ENCODE data around the gene SPATS2L. TPM values are rescaled to one million over a fixed set of nuclear protein-coding genes. Genes with fewer than 3 reads are reported as not detected.
A peak's percentile ranks its signal among the peaks of the same experiment; 100 is the strongest.

Gene SPATS2L
- total and polyA plus RNA-seq, 2 of the 13 experiments (the other 11 are each of a cell fraction or from before 2014, with no cell fraction given): 154 to 212 TPM

- Histone ChIP-seq H3K4me2 (ENCODE audit: low read depth, low read length) (no peak overlapping the region), H3K36me3 (replicated peaks in 1 of 2; ENCODE audit: control insufficient read depth in 1 of 2, insufficient read depth in 2 of 2, low read length in 2 of 2) (peaks cover 39 to 83% of the 10 kb centered on the region in 2 experiments), H3K9ac (ENCODE audit: insufficient read depth, low read depth, low read length) (no peak overlapping the region), H3K27me3 (ENCODE audit: control insufficient read depth in 1 of 2, insufficient read depth in 2 of 2, low read length in 2 of 2) (no peaks in the 10 kb centered on the region), H3K4me3 (replicated peaks in 1 of 3; ENCODE audit: insufficient read depth in 1 of 3, low read depth in 2 of 3, low read length in 3 of 3) (no peak overlapping the region), H3K27ac (ENCODE audit: extremely low read length, insufficient read depth, low read length) (no peak overlapping the region), H3K4me1 (ENCODE audit: insufficient read depth, low read length) (no peaks in the 10 kb centered on the region), H3K79me2 (ENCODE audit: insufficient read depth, low read length) (no peaks in the 10 kb centered on the region), H4K20me1 (ENCODE audit: insufficient read depth, low read length) (no peaks in the 10 kb centered on the region), H3K9me3 (ENCODE audit: low read length) (no peaks in the 10 kb centered on the region), H2AFZ (ENCODE audit: low read length) (no peak overlapping the region)
- intact Hi-C loops (cut with micrococcal nuclease; ENCODE audit: unreplicated experiment): no loop called here
- FAIRE-seq: no peak
- in situ Hi-C loops (cut with HindIII; ENCODE audit: extremely low pct_ligation_motif_present, low pct_unique_long_range_greater_than_20kb): no loop called here
- POLR2A ChIA-PET: no interaction called here
- CTCF ChIA-PET (ENCODE audit: low intra/inter-chr PET ratio, low total read pairs): no interaction called here
- BruUV-seq (replicated peaks): no TSS peak
- 97% methylated on average over 2 of the region's 2 CpGs for WGBS (ENCODE audit: low lambda C conversion rate)
- TF ChIP-seq ZSCAN31 (CRISPR knock-in tag; IDR thresholded peaks at IDR 0.05; ENCODE audit: low read depth): no peak
- DNase-seq (ENCODE audit: low spot score): no peak
- no peak for ATAC-seq
Measured at GRCh38 chr2:200418399-200418798, 111.9 kb downstream of the SPATS2L start.

- DNase-seq (ENCODE audit: low spot score) (no peak), ATAC-seq (no peak), FAIRE-seq (no peak)
- no peak overlapping the region for H3K4me3 ChIP-seq (replicated peaks in 1 of 3; ENCODE audit: insufficient read depth in 1 of 3, low read depth in 2 of 3, low read length in 3 of 3)
- H3K27me3 ChIP-seq (ENCODE audit: control insufficient read depth in 1 of 2, insufficient read depth in 2 of 2, low read length in 2 of 2): no peaks in the 10 kb centered on the region
- H3K4me2 ChIP-seq (ENCODE audit: low read depth, low read length): no peak overlapping the region
- POLR2A ChIA-PET: interaction anchor here (1.1 kb wide), 1 partner anchor 90 kb away, joined by 3 read pairs; no protein-coding TSS in a partner anchor
- H4K20me1 ChIP-seq (ENCODE audit: insufficient read depth, low read length): no peaks in the 10 kb centered on the region
- no peak overlapping the region for H3K9ac ChIP-seq (ENCODE audit: insufficient read depth, low read depth, low read length)
- in situ Hi-C loops (cut with HindIII; ENCODE audit: extremely low pct_ligation_motif_present, low pct_unique_long_range_greater_than_20kb): no loop called here
- H3K4me1 ChIP-seq (ENCODE audit: insufficient read depth, low read length): no peaks in the 10 kb centered on the region
- no peak overlapping the region for H2AFZ ChIP-seq (ENCODE audit: low read length)
- TF ChIP-seq HMGA1 (CRISPR knock-in tag; conservative IDR thresholded peaks at IDR 0.05) (no peak), ZNF446 (CRISPR knock-in tag; IDR thresholded peaks at IDR 0.05) (no peak), BATF2 (CRISPR knock-in tag; IDR thresholded peaks at IDR 0.05) (no peak), POLR2AphosphoS5 (IDR thresholded peaks at IDR 0.05; ENCODE audit: low read depth, low read length) (peak; percentile 32; the same call in 1 of the 2 replicates), HMG20B (CRISPR knock-in tag; conservative IDR thresholded peaks at IDR 0.05) (no peak), ZNF615 (CRISPR knock-in tag; IDR thresholded peaks at IDR 0.05; ENCODE audit: borderline replicate concordance) (no peak), STAT6 (CRISPR knock-in tag; IDR thresholded peaks at IDR 0.05; ENCODE audit: borderline replicate concordance) (no peak), SRY (CRISPR knock-in tag; IDR thresholded peaks at IDR 0.05) (no peak), RBM22 (optimal IDR thresholded peaks at IDR 0.05; ENCODE audit: low read length) (peak; percentile 93)
- WGBS (ENCODE audit: low lambda C conversion rate): 98% methylated on average over 9 of the region's 9 CpGs
- CTCF ChIA-PET (ENCODE audit: low intra/inter-chr PET ratio, low total read pairs): no interaction called here
- H3K79me2 ChIP-seq (ENCODE audit: insufficient read depth, low read length): no peaks in the 10 kb centered on the region
- intact Hi-C loops (cut with micrococcal nuclease; ENCODE audit: unreplicated experiment): no loop called here
- no TSS peak for BruUV-seq (replicated peaks)
- no peaks in the 10 kb centered on the region for H3K9me3 ChIP-seq (ENCODE audit: low read length)
- no peak overlapping the region for H3K27ac ChIP-seq (ENCODE audit: extremely low read length, insufficient read depth, low read length)
- H3K36me3 ChIP-seq (replicated peaks in 1 of 2; ENCODE audit: control insufficient read depth in 1 of 2, insufficient read depth in 2 of 2, low read length in 2 of 2): peaks cover 38 to 79% of the 10 kb centered on the region in 2 experiments
Measured at GRCh38 chr2:200419325-200419724, 112.8 kb downstream of the SPATS2L start.
